CD4-positive, alpha-beta memory T cell (primary cell): Measurements from ENCODE around the gene ZFC3H1. TPM values are rescaled to one million over a fixed set of nuclear protein-coding genes. Genes with fewer than 3 reads are reported as not detected.

Source experiments
- CTCF ChIA-PET: fragments of 350-600 bp; sonication (Branson Sonifier 250); formaldehyde crosslinking; loops from one replicate; lab custom pipeline; 2021; ENCODE audit warnings: inconsistent platforms; ENCODE audit not compliant: partially characterized antibody; lab: Charles Lee
- POLR2A ChIA-PET: fragments of 350-600 bp; sonication (Branson Sonifier 250); formaldehyde crosslinking; loops from one replicate; lab custom pipeline; 2021; ENCODE audit not compliant: partially characterized antibody; lab: Charles Lee
- DNase-seq, 5 donors: peaks; one replicate each; pipeline versions ENCODE4 v3.0.0 to v3.0.0-alpha.2; 2020 to 2022; ENCODE audit warnings: mixed read lengths in 1 of 5
- H3K27ac ChIP-seq: one replicate; pipeline ENCODE4 v1.7.0; 2013; ENCODE audit warnings: low read depth, low read length
- H3K27me3 ChIP-seq: 2 replicates; pipeline ENCODE4 v1.7.0; 2013; ENCODE audit warnings: mild to moderate bottlenecking, low read length, moderate library complexity; ENCODE audit not compliant: insufficient read depth
- H3K36me3 ChIP-seq: 2 replicates; pipeline ENCODE4 v1.7.0; 2013; ENCODE audit warnings: mild to moderate bottlenecking, low read length, moderate library complexity; ENCODE audit not compliant: insufficient read depth
- H3K4me1 ChIP-seq: 2 replicates; pipeline ENCODE4 v1.7.0; 2013; ENCODE audit warnings: mild to moderate bottlenecking, low read length, moderate library complexity; ENCODE audit not compliant: insufficient read depth
- H3K4me3 ChIP-seq, 2 donors: one replicate each; pipeline ENCODE4 v1.7.0; 2013; ENCODE audit warnings: low read length in 2 of 2, mild to moderate bottlenecking in 1 of 2
- H3K9me3 ChIP-seq, 2 donors: one replicate each; pipeline ENCODE4 v1.7.0; 2013; ENCODE audit warnings: low read length in 2 of 2, control low read depth in 1 of 2; ENCODE audit not compliant: control insufficient read depth in 1 of 2
- H3K27ac Mint-ChIP-seq, 7 donors: one replicate each; pipeline ENCODE4 v1.8.0; 2020 to 2021; ENCODE audit warnings: mixed read lengths in 7 of 7, mild to moderate bottlenecking in 6 of 7, inconsistent platforms in 3 of 7, moderate library complexity in 3 of 7
- H3K27me3 Mint-ChIP-seq, 2 donors: one replicate each; pipeline ENCODE4 v1.8.0; 2020 to 2021; ENCODE audit warnings: mixed read lengths in 2 of 2
- H3K36me3 Mint-ChIP-seq, 2 donors: one replicate each; pipeline ENCODE4 v1.8.0; 2020 to 2021; ENCODE audit warnings: mixed read lengths in 2 of 2, inconsistent platforms in 1 of 2, mild to moderate bottlenecking in 1 of 2
- H3K4me1 Mint-ChIP-seq, 4 donors: one replicate each; pipeline ENCODE4 v1.8.0; 2020 to 2021; ENCODE audit warnings: mixed read lengths in 4 of 4, mild to moderate bottlenecking in 1 of 4
- H3K4me3 Mint-ChIP-seq, 8 donors: one replicate each; pipeline ENCODE4 v1.8.0; 2020 to 2021; ENCODE audit warnings: mixed read lengths in 8 of 8, mild to moderate bottlenecking in 7 of 8, moderate library complexity in 6 of 8, inconsistent platforms in 3 of 8
- H3K9me3 Mint-ChIP-seq, 8 donors: one replicate each; pipeline ENCODE4 v1.8.0; 2020 to 2021; ENCODE audit warnings: mixed read lengths in 8 of 8, mild to moderate bottlenecking in 5 of 8, inconsistent platforms in 3 of 8, moderate library complexity in 1 of 8
- intact Hi-C: fragments of 100-400 bp; cut with micrococcal nuclease; formaldehyde crosslinking; loops from one replicate; pipeline ENCODE4 v1.15.1; 2023
- polyA plus RNA-seq, 2 donors: library from polyadenylated mRNA; unstranded; fragments of 300-500 nt; fragmentation: Illumina TruSeq; gene quantifications; one replicate each; pipeline ENCODE4 v1.2.3, GENCODE V29; 2021
- total RNA-seq, 2 experiments: library from RNA; stranded (reverse); gene quantifications; one replicate each; pipeline ENCODE4 v1.2.3, GENCODE V29; 2021

Gene ZFC3H1
- total and polyA plus RNA-seq, 4 experiments from 2014 or later: 15.0 to 121 (median 73.9) TPM

DNA sequence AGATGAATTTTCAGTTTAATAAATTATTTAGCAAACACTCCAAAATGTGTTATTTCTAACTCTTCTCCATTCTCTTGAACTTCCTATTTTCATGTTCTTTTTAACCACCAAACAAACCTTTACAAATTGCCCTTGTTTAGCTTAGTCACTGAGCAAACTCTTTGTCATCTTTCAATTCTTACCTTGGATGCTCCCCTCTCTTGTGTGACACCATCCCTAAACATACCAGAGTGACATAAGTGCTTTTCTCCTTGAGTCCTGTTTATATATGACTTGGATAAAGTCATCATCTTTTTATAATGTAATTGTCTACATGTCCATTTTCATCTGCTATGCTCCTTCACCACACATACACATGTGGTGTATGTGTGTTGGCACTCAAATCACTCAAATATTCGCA is 18.8 kb upstream of the ZFC3H1 start:
- Mint-ChIP-seq H3K4me1 (peaks cover under 1 to 16% (median 6%) of the 10 kb centered on the region in 4 donors), H3K27me3 (no peaks in the 10 kb centered on the region), H3K9me3 (no peaks in the 10 kb centered on the region), H3K27ac (no peak overlapping the region), H3K4me3 (no peak overlapping the region), H3K36me3 (peaks cover 0 to 7% of the 10 kb centered on the region in 2 donors)
- Histone ChIP-seq H3K27me3 (no peaks in the 10 kb centered on the region), H3K4me1 (peaks cover 19% of the 10 kb centered on the region), H3K9me3 (no peaks in the 10 kb centered on the region), H3K27ac (no peak overlapping the region), H3K4me3 (no peak overlapping the region), H3K36me3 (no peaks in the 10 kb centered on the region)
- ChIA-PET CTCF (no interaction called here), POLR2A (no interaction called here)
- intact Hi-C loops: no loop called here
- DNase-seq: no peak

DNA sequence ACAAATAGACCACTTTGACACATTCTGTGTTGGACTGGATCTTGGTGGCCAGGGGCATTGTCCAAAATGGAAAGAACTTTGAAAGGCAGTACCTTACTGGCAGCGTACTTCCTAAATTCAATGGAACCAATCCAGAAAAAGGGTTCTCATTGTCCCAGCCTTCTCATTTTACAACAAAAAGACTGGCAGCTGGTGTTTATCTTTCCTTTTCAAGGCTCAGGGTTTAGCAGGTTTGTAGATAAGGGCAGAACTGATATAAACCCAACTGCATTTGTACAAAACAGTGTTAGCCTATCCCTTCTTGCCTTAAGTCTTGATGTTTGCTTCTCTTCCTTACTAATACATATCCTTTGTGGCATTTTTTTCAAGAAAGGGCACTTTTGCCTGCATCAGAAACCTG is 8.2 kb upstream of the ZFC3H1 start:
- POLR2A ChIA-PET: interaction anchor here (1.4 kb wide), 1 partner anchor 8 kb away, joined by 7 read pairs; the partner anchor contains the start of genes THAP2 and ZFC3H1
- peaks cover 2 to 15% of the 10 kb centered on the region in 2 donors for H3K36me3 Mint-ChIP-seq

DNA sequence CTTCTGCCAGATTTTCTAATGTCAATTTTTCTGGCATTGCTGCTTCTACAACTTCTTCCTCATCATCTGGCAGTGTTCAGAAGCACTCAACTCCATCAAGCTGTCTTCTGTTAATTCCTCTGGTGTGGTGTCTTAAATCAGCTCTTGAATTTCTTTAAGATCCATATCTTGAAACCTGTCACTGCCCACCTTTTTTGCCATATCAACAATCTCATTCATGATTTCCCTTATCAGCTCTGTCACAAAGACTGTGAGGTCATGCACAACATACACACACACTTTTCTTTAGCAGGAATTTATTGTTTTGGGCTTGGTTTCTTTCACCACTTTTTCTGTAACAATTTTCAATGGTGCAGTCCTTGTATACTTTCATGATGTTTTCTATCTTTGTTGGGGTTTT is 7.7 kb upstream of the ZFC3H1 start:
- ChIA-PET CTCF (interaction anchor here (1.9 kb wide), 1 partner anchor 76 kb away, joined by 5 read pairs; no protein-coding TSS in a partner anchor), POLR2A (no interaction called here)
- peaks cover 1% of the 10 kb centered on the region for H3K4me1 ChIP-seq
- H3K27ac ChIP-seq: no peak overlapping the region
- Mint-ChIP-seq H3K9me3 (no peaks in the 10 kb centered on the region), H3K27me3 (no peaks in the 10 kb centered on the region), H3K4me3 (no peak overlapping the region), H3K36me3 (peaks cover 2 to 11% of the 10 kb centered on the region in 2 donors), H3K4me1 (peaks cover 8 to 12% (median 10%) of the 10 kb centered on the region in 4 donors), H3K27ac (peak overlapping the region in 1 of 7 donors; percentile 48)
- H3K4me3 ChIP-seq: no peak overlapping the region
- H3K36me3 ChIP-seq: no peaks in the 10 kb centered on the region
- H3K9me3 ChIP-seq: no peaks in the 10 kb centered on the region
- no peak for DNase-seq
- intact Hi-C loops: no loop called here
- no peaks in the 10 kb centered on the region for H3K27me3 ChIP-seq

More for the DNA sequence above, 8.2 kb upstream of the ZFC3H1 start:
- CTCF ChIA-PET: interaction anchor here (1.9 kb wide), 1 partner anchor 75 kb away, joined by 5 read pairs; no protein-coding TSS in a partner anchor
- H3K9me3 Mint-ChIP-seq: no peaks in the 10 kb centered on the region
- Histone ChIP-seq H3K4me1 (no peaks in the 10 kb centered on the region), H3K9me3 (no peaks in the 10 kb centered on the region), H3K36me3 (no peaks in the 10 kb centered on the region), H3K27ac (no peak overlapping the region), H3K4me3 (no peak overlapping the region), H3K27me3 (no peaks in the 10 kb centered on the region)
- no peak overlapping the region for H3K4me3 Mint-ChIP-seq
- intact Hi-C loops: no loop called here
- peaks cover 8 to 12% (median 10%) of the 10 kb centered on the region in 4 donors for H3K4me1 Mint-ChIP-seq
- H3K27ac Mint-ChIP-seq: peak overlapping the region in 1 of 7 donors; percentile 3
- no peaks in the 10 kb centered on the region for H3K27me3 Mint-ChIP-seq
- DNase-seq: no peak

DNA sequence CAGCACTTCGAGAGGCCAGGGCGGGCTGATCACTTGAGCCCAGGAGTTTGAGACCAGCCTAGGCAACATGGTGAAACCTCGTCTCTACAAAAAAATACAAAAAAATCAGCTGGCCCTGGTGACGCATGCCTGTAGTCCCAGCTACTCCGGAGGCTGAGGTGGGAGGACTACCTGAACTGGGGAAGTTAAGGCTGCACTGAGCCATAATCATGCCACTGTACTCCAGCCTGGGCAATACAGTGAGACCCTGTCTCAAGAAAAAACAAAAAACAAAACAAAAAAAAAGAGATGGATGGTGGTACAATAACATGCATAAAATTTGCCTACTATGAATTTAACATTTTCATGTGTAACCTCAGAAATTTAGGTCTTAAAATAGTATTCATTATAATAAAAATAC is 2.6 kb upstream of the ZFC3H1 start:
- Mint-ChIP-seq H3K27ac (peak overlapping the region in 6 of 7 donors; percentile 36 to 100 (median 98)), H3K27me3 (no peaks in the 10 kb centered on the region), H3K4me1 (peaks cover 25 to 53% (median 33%) of the 10 kb centered on the region in 4 donors), H3K4me3 (peak overlapping the region in 2 of 8 donors; percentile 23 to 54), H3K9me3 (no peaks in the 10 kb centered on the region), H3K36me3 (peaks cover 15 to 29% of the 10 kb centered on the region in 2 donors)
- no peaks in the 10 kb centered on the region for H3K27me3 ChIP-seq
- H3K27ac ChIP-seq: no peak overlapping the region
- H3K4me3 ChIP-seq: no peak overlapping the region
- CTCF ChIA-PET: interaction anchor here (1.0 to 1.3 kb wide), 2 partner anchors 20 to 30 kb away, joined by 3 to 4 read pairs; partner anchors contain the start of gene TMEM19
- no peaks in the 10 kb centered on the region for H3K36me3 ChIP-seq
- no peak for DNase-seq
- peaks cover 29% of the 10 kb centered on the region for H3K4me1 ChIP-seq
- H3K9me3 ChIP-seq: no peaks in the 10 kb centered on the region
- intact Hi-C loops: no loop called here
- POLR2A ChIA-PET: interaction anchor here (6.8 kb wide), 1 partner anchor 20 kb away, joined by 233 read pairs; the partner anchor contains the start of gene TMEM19

DNA sequence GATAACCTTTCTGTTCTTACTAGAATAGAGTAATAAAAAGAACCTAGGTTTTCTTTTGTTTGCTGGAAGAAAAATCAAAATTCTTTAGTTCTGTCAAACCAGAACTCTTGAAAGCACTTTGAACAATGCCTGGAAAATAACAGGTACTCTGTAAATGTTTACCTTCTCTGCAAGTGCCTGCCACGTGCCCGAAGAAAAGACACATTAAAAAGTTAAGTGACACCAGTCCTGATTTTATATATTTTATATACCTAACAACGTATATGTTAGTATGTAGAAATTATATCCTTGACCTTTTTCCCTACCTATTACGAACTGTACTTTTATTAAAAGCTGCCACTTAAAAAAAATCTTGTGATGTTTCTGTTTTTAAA is 1.4 kb upstream of the ZFC3H1 start:
- H3K4me3 ChIP-seq: peak overlapping the region; percentile 92 to 95
- peaks cover 25 to 58% (median 37%) of the 10 kb centered on the region in 4 donors for H3K4me1 Mint-ChIP-seq
- intact Hi-C loops: no loop called here

DNA sequence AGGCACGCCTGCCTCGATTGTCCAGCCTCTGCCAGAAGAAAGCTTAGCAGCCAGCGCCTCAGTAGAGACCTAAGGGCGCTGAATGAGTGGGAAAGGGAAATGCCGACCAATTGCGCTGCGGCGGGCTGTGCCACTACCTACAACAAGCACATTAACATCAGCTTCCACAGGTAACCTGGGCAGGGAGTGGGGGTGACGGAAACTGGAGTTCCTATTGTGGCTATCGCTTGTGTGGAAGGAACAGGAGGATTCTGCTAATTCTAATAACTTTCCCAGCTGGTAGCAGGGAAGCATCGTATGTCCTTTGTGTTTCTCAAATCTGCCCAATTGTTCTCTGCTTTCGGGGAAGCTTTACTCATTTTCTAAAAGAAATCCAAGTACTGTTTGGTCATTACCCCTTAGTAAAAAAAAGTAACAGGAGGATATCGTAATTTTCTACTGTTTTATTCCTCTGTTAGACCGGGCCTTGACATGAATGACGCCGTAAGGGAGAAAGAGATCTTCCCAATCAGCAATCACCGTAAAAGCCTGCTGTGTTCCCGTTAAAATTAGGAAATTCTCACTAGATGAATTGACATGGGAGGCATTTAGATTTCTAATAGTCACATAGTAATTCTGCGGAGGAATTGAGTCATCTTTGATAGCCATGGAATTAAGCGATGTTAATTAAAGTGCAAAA is 902 bp upstream of the ZFC3H1 start:
- H3K9me3 ChIP-seq: no peaks in the 10 kb centered on the region
- ChIA-PET POLR2A (interaction anchor here (0.8 to 6.8 kb wide), 15 partner anchors 8 to 1421 kb away, joined by 3 to 233 read pairs (median 10); partner anchors contain the start of genes CNOT2, RAB21, TBC1D15 and TMEM19), CTCF (interaction anchor here (0.7 to 5.2 kb wide), 11 partner anchors 13 to 172 kb away, joined by 3 to 60 read pairs (median 6); partner anchors contain the start of genes RAB21 and TMEM19)
- H3K4me3 ChIP-seq: peak overlapping the region; percentile 92 to 95
- H3K36me3 ChIP-seq: peaks cover 6% of the 10 kb centered on the region
- H3K27me3 ChIP-seq: no peaks in the 10 kb centered on the region
- no peaks in the 10 kb centered on the region for H3K9me3 Mint-ChIP-seq
- peak overlapping the region; percentile 96 for H3K27ac ChIP-seq
- no peak for DNase-seq
- peak overlapping the region; percentile 98 to 100 (median 100) for H3K27ac Mint-ChIP-seq
- peak overlapping the region; percentile 97 to 100 (median 99) for H3K4me3 Mint-ChIP-seq
- intact Hi-C loops: loop anchor here (1.0 kb wide), 1 partner anchor 22 kb away; the partner anchor contains the start of gene TMEM19
- H3K36me3 Mint-ChIP-seq: peaks cover 17 to 35% of the 10 kb centered on the region in 2 donors
- H3K4me1 Mint-ChIP-seq: peaks cover 25 to 61% (median 38%) of the 10 kb centered on the region in 4 donors
- no peaks in the 10 kb centered on the region for H3K27me3 Mint-ChIP-seq
- peaks cover 40% of the 10 kb centered on the region for H3K4me1 ChIP-seq

More for the DNA sequence above, 1.4 kb upstream of the ZFC3H1 start:
- ChIA-PET POLR2A (interaction anchor here (3.0 to 6.8 kb wide), 3 partner anchors 13 to 90 kb away, joined by 17 to 233 read pairs (median 43); partner anchors contain the start of genes RAB21 and TMEM19), CTCF (interaction anchor here (0.7 to 3.6 kb wide), 6 partner anchors 15 to 172 kb away, joined by 3 to 27 read pairs (median 4); no protein-coding TSS in a partner anchor)
- Histone ChIP-seq H3K27ac (peak overlapping the region; percentile 96), H3K27me3 (no peaks in the 10 kb centered on the region), H3K9me3 (no peaks in the 10 kb centered on the region), H3K36me3 (peaks cover under 1% of the 10 kb centered on the region), H3K4me1 (peaks cover 35% of the 10 kb centered on the region)
- H3K4me3 Mint-ChIP-seq: peak overlapping the region; percentile 97 to 100 (median 99)
- H3K27ac Mint-ChIP-seq: peak overlapping the region; percentile 98 to 100 (median 100)
- no peaks in the 10 kb centered on the region for H3K27me3 Mint-ChIP-seq
- peaks cover 15 to 33% of the 10 kb centered on the region in 2 donors for H3K36me3 Mint-ChIP-seq
- no peak for DNase-seq
- no peaks in the 10 kb centered on the region for H3K9me3 Mint-ChIP-seq
